GM19239 (cell line): ENCODE data around the gene FRRS1L.
"Not testable (repeated sequence)": the region's sequence is repeated elsewhere in the genome, so short reads cannot be mapped to it uniquely, and the experiment has no call there.

Experiments
- DNase-seq: peaks from one replicate; pipeline ENCODE4 v3.0.0; 2011; ENCODE audit warnings: low spot score; ENCODE audit not compliant: insufficient read length
- FAIRE-seq: peaks from 2 replicates; lab custom pipeline; 2011; peaks lifted over from hg19 to GRCh38; lab: Jason Lieb, UNC

FRRS1L gene

GRCh38 chr9:109139851-109140250 lies 27.2 kb downstream of the FRRS1L start:
- DNase-seq = no peak
- no peak for FAIRE-seq

GRCh38 chr9:109138421-109138820 lies 28.6 kb downstream of the FRRS1L start:
- FAIRE-seq = no peak
- no peak for DNase-seq

GRCh38 chr9:109134167-109134578 lies 32.9 kb downstream of the FRRS1L start:
- DNase-seq = no peak
- no peak for FAIRE-seq

GRCh38 chr9:109133533-109133932 lies 33.5 kb downstream of the FRRS1L start:
- FAIRE-seq = no peak
- no peak for DNase-seq

GRCh38 chr9:109132567-109133021 lies 34.5 kb downstream of the FRRS1L start:
- FAIRE-seq (no peak), DNase-seq (no peak)

GRCh38 chr9:109129470-109130197 lies 37.4 kb downstream of the FRRS1L start:
- DNase-seq (no peak), FAIRE-seq (no peak)

GRCh38 chr9:109126671-109127070 lies 40.4 kb downstream of the FRRS1L start:
- FAIRE-seq, DNase-seq: not testable (repeated sequence)

- DNase-seq = no peak
- no peak for FAIRE-seq
Measured at GRCh38 chr9:109124121-109124520, 42.9 kb downstream of the FRRS1L start.

GRCh38 chr9:109122726-109123621 lies 44.1 kb downstream of the FRRS1L start:
- DNase-seq (no peak), FAIRE-seq (peak; percentile 84)

- DNase-seq (no peak), FAIRE-seq (no peak)
Measured at GRCh38 chr9:109121232-109121796, 45.7 kb downstream of the FRRS1L start.

GRCh38 chr9:109120204-109120789 lies 46.8 kb downstream of the FRRS1L start:
- FAIRE-seq = no peak
- no peak for DNase-seq

- DNase-seq (peak; percentile 85), FAIRE-seq (peak; percentile 62)
Measured at GRCh38 chr9:109119439-109120203, 47.4 kb downstream of the FRRS1L start, which contains the start of gene TMEM245. Gene TMEM245, minus strand, starts transcription at chr9:109119947. Its CDS starts 34 bp downstream, at chr9:109119913.

- DNase-seq (no peak), FAIRE-seq (no peak)
Measured at GRCh38 chr9:109118808-109119438, 48.1 kb downstream of the FRRS1L start.

- no peak for DNase-seq
- FAIRE-seq = no peak
Measured at GRCh38 chr9:109117856-109118807, 48.9 kb downstream of the FRRS1L start.

GRCh38 chr9:109115931-109116526 lies 51.0 kb downstream of the FRRS1L start:
- FAIRE-seq (peak; percentile 18), DNase-seq (no peak)

- DNase-seq = no peak
- FAIRE-seq = no peak
Measured at GRCh38 chr9:109114670-109115069, 52.4 kb downstream of the FRRS1L start.

- FAIRE-seq (no peak), DNase-seq (no peak)
Measured at GRCh38 chr9:109113892-109114609, 53.0 kb downstream of the FRRS1L start.
